DMS79 treated with DMSO at 0.1 percent for 48 hours (cell line): Measurements from ENCODE around the gene MLH3.

Experiments
- DNase-seq: peaks from one replicate; lab custom pipeline; 2025; lab: John Stamatoyannopoulos, UW

MLH3 gene

DNA sequence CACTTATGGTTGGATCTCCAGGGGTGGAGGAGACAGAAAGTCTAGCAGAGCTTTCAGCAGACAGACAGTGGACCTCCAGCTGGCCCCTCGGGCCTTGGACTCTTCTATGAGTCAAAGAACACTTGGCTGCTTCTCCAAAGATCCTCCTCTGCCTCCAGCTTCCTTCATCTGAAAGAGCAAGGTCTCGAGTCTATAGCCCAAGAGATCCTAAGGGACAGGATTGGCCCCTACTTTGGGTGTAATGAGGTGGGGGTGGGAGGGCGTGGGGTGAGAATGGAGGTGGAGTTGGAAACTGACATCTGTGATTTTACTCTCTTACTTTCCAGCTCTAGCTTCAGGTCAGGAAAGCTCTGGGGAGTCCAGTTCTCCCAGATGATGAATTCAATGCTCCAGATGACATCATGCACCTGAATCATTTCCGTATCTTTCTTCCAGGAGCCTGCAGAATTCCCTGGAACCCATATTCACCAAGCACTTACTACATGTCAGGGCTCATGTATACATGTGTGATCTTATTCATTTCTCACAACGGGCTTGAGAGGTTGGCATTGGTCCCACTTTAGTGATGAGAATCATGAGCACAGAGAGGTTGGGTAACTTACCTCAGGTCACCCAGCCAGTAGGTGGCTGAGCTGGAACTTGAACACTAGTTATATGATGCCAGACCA lies 85.6 kb downstream of the MLH3 start:
- no peak for DNase-seq

DNA sequence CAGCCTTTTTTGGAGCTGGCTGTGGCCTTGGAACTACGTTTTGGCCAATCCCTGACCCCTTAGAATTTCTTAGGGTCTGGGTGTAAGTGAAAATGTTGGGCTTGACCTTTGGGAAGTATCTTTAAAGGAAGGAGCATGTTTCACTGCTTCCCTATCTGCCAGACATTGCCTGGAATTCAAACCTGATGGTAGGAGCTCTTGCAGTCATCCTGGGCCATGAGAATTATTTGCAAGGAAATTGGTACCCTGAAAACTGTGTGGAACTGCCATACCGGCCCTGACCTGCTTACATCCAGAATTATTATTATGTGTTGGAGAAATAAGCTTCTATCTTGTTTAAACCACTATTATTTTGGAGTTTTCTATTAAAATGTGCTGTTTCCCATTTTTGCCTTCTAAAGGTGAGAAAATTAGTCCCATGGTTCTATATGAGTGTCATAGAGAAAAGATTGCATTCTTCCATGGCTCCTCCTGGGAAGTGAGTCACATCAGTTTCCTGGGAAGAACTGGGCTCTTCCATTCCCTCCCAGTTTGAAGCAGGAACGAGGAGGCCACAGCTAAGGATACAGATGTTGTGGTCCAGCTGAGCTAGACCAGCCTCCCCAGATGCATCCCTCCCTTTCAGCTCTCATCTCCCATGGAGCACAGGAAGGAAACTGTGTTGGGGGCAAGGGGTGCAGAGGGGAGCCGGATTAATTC lies 86.3 kb downstream of the MLH3 start:
- no peak for DNase-seq
